GM12801 (cell line): ENCODE data around the gene HDC.

ENCODE experiments used
- CTCF ChIP-seq: IDR thresholded peaks from one replicate; pipeline ENCODE4 v1.5.1; 2011; ENCODE audit warnings: control low read depth; ENCODE audit not compliant: insufficient read length; ENCODE audit errors: extremely low read depth

HDC gene

GRCh38 chr15:50265620-50266019, at the start of gene HDC:
TSS of gene HDC (minus strand) at chr15:50265726. CDS start at chr15:50265623, 103 bp downstream.
- TF ChIP-seq CTCF = no peak

GRCh38 chr15:50312636-50313035, 47.1 kb upstream of the HDC start:
- TF ChIP-seq CTCF = no peak

GRCh38 chr15:50307799-50308198, 42.3 kb upstream of the HDC start:
- TF ChIP-seq CTCF = no peak

- TF ChIP-seq CTCF = no peak
Measured at GRCh38 chr15:50304836-50305235, 39.3 kb upstream of the HDC start.

GRCh38 chr15:50302581-50302980, 37.1 kb upstream of the HDC start:
- no peak for TF ChIP-seq CTCF

GRCh38 chr15:50298340-50298739, 32.8 kb upstream of the HDC start:
- TF ChIP-seq CTCF = no peak

- no peak for TF ChIP-seq CTCF
Measured at GRCh38 chr15:50295966-50296365, 30.4 kb upstream of the HDC start.

GRCh38 chr15:50289749-50290148, 24.2 kb upstream of the HDC start:
- no peak for TF ChIP-seq CTCF
